HL-60 (cell line): ENCODE measurements around the gene GRIA1.

Experiments
- CTCF ChIP-seq: IDR thresholded peaks from one replicate; pipeline ENCODE4 v1.5.1; 2011; ENCODE audit warnings: low read length, control low read depth, inconsistent platforms; ENCODE audit not compliant: insufficient read depth
- GABPA ChIP-seq: IDR thresholded peaks from 2 replicates; pipeline ENCODE4 v1.6.1; 2012; ENCODE audit warnings: low read depth
- POLR2AphosphoS5 ChIP-seq: IDR thresholded peaks from 2 replicates; pipeline ENCODE4 v1.6.1; 2012; ENCODE audit warnings: low read depth
- REST ChIP-seq: IDR thresholded peaks from 2 replicates; pipeline ENCODE4 v1.6.1; 2012; ENCODE audit warnings: low read depth; ENCODE audit not compliant: insufficient replicate concordance
- SPI1 ChIP-seq: IDR thresholded peaks from 2 replicates; pipeline ENCODE4 v1.6.1; 2012; ENCODE audit warnings: low read depth, mild to moderate bottlenecking, borderline replicate concordance

- TF ChIP-seq CTCF: no peak
- TF ChIP-seq REST: no peak
- TF ChIP-seq POLR2AphosphoS5: no peak
- TF ChIP-seq GABPA: no peak
- TF ChIP-seq SPI1: no peak
Observed at GRCh38 chr5:153748823-153749222, 258.4 kb downstream of the GRIA1 start.
